HCT116 (cell line): ENCODE measurements around the gene MIPEP.

Experiments used
- CEBPB ChIP-seq: IDR thresholded peaks from 2 replicates; pipeline ENCODE4 v1.6.1; 2012; ENCODE audit warnings: low read depth
- CTCF ChIP-seq, 3 experiments: fragments of 200-600 bp in 1 of 3; sonication (generic) in 1 of 3; IDR thresholded peaks in 2 of 3; conservative IDR thresholded peaks in 1 of 3; 2 replicates each; pipeline ENCODE4 v1.5.1; 2012 to 2017; ENCODE audit warnings: low read depth in 2 of 3, low read length in 2 of 3, antibody characterized with exemption in 1 of 3, borderline replicate concordance in 1 of 3, control low read depth in 1 of 3, mild to moderate bottlenecking in 1 of 3, mixed read lengths in 1 of 3, mixed run types in 1 of 3, moderate library complexity in 1 of 3; ENCODE audit not compliant: insufficient read depth in 1 of 3
- POLR2AphosphoS5 ChIP-seq: IDR thresholded peaks from 2 replicates; pipeline ENCODE4 v1.6.1; 2011; ENCODE audit warnings: mild to moderate bottlenecking, low read depth, low read length, moderate library complexity
- SP1 ChIP-seq: IDR thresholded peaks from 2 replicates; pipeline ENCODE4 v1.6.1; 2012; ENCODE audit warnings: low read depth
- SRF ChIP-seq: IDR thresholded peaks from 2 replicates; pipeline ENCODE4 v1.6.1; 2012; ENCODE audit warnings: low read depth
- ZNF274 ChIP-seq: fragments of 200-500 bp; sonication (Bioruptor generic); IDR thresholded peaks from 2 replicates; pipeline ENCODE4 v1.6.1; 2014; ENCODE audit warnings: mild to moderate bottlenecking, low read depth, low read length, inconsistent platforms

- TF ChIP-seq SRF, result no peak
- TF ChIP-seq ZNF274, result no peak
- no peak for TF ChIP-seq CEBPB
- no peak for TF ChIP-seq POLR2AphosphoS5
- no peak for TF ChIP-seq SP1
- TF ChIP-seq CTCF (IDR thresholded peaks at IDR 0.05 in 2 of 3, conservative IDR thresholded peaks at IDR 0.05 in 1 of 3; ENCODE audit: borderline replicate concordance in 1 of 3, insufficient read depth in 1 of 3, low read depth in 2 of 3, low read length in 2 of 3), result no peak
These were observed 33.8 kb upstream of the MIPEP start for GRCh38 chr13:23923031-23923430.
